ENCODE data around the gene NEK11.

The NEK11 gene

GRCh38 chr3:131361464-131362421 lies 335.1 kb downstream of the NEK11 start:
- DNase-seq: peak; percentile 91

GRCh38 chr3:131363275-131363674 lies 336.6 kb downstream of the NEK11 start:
- no peak for DNase-seq

- DNase-seq: peak; percentile 68
These were observed 344.4 kb downstream of the NEK11 start for GRCh38 chr3:131370935-131371687.

- DNase-seq: peak; percentile 40
These were observed 345.0 kb downstream of the NEK11 start for GRCh38 chr3:131371688-131372066.

GRCh38 chr3:131374741-131375140 lies 348.1 kb downstream of the NEK11 start:
- no peak for DNase-seq

GRCh38 chr3:131380821-131381444 lies 354.3 kb downstream of the NEK11 start:
- peak; percentile 45 for DNase-seq

GRCh38 chr3:131381445-131382291 lies 355.0 kb downstream of the NEK11 start, which contains the start of gene NUDT16:
Gene NUDT16 (plus strand): TSS chr3:131381774. CDS start chr3:131381805, 31 bp downstream.
- peak; percentile 100 for DNase-seq

- DNase-seq: peak; percentile 93
These were observed 359.9 kb downstream of the NEK11 start for GRCh38 chr3:131386429-131387165.

GRCh38 chr3:131387796-131388489 lies 361.3 kb downstream of the NEK11 start:
- peak; percentile 23 for DNase-seq

GRCh38 chr3:131388490-131388799 lies 361.8 kb downstream of the NEK11 start:
- DNase-seq: no peak

- no peak for DNase-seq
These were observed 363.7 kb downstream of the NEK11 start for GRCh38 chr3:131390331-131390730.

- DNase-seq: no peak
These were observed 366.4 kb downstream of the NEK11 start for GRCh38 chr3:131393051-131393450.

GRCh38 chr3:131393868-131394267 lies 367.2 kb downstream of the NEK11 start:
- no peak for DNase-seq

- DNase-seq: no peak
These were observed 367.7 kb downstream of the NEK11 start for GRCh38 chr3:131394400-131394799.

- no peak for DNase-seq
These were observed 369.5 kb downstream of the NEK11 start for GRCh38 chr3:131396170-131396569.

GRCh38 chr3:131397889-131398288 lies 371.2 kb downstream of the NEK11 start:
- DNase-seq: no peak
